HEK293 (cell line): ENCODE measurements around the gene SLC27A2.

Source experiments
- CTCF ChIP-seq: fragments of 450-650 bp; formaldehyde crosslinking; IDR thresholded peaks from 2 replicates; pipeline ENCODE4 v1.5.1; 2016; ENCODE audit warnings: missing biosample characterization, missing genetic modification characterization
- KLF7 ChIP-seq: fragments of 450-650 bp; formaldehyde crosslinking; IDR thresholded peaks from 2 replicates; pipeline ENCODE4 v1.5.1; 2016; ENCODE audit warnings: missing biosample characterization, missing genetic modification characterization, borderline replicate concordance
- KLF9 ChIP-seq: fragments of 450-650 bp; formaldehyde crosslinking; IDR thresholded peaks from 2 replicates; pipeline ENCODE4 v1.5.1; 2016; ENCODE audit warnings: missing biosample characterization, missing genetic modification characterization, low read depth
- ZBTB1 ChIP-seq: fragments of 450-650 bp; formaldehyde crosslinking; IDR thresholded peaks from 2 replicates; pipeline ENCODE4 v1.5.1; 2016; ENCODE audit warnings: missing biosample characterization, missing genetic modification characterization
- ZNF350 ChIP-seq: fragments of 450-650 bp; formaldehyde crosslinking; IDR thresholded peaks from 2 replicates; pipeline ENCODE4 v1.5.0; 2017; ENCODE audit warnings: missing biosample characterization, mild to moderate bottlenecking, missing genetic modification characterization
- ZNF391 ChIP-seq: fragments of 450-650 bp; formaldehyde crosslinking; IDR thresholded peaks from 2 replicates; pipeline ENCODE4 v1.5.1; 2016; ENCODE audit warnings: low read depth, missing biosample characterization, missing genetic modification characterization, borderline replicate concordance
- ZNF560 ChIP-seq: fragments of 450-650 bp; formaldehyde crosslinking; IDR thresholded peaks from 2 replicates; pipeline ENCODE4 v1.5.1; 2017; ENCODE audit warnings: missing biosample characterization, missing genetic modification characterization, borderline replicate concordance
- ZNF571 ChIP-seq: fragments of 450-650 bp; formaldehyde crosslinking; IDR thresholded peaks from 2 replicates; pipeline ENCODE4 v1.5.0; 2017; ENCODE audit warnings: missing biosample characterization, missing genetic modification characterization
- ZXDB ChIP-seq: fragments of 450-650 bp; formaldehyde crosslinking; IDR thresholded peaks from 2 replicates; pipeline ENCODE4 v1.5.1; 2016; ENCODE audit warnings: missing biosample characterization, missing genetic modification characterization
- TF ChIP-seq, protein P1 (sequence below): fragments of 450-650 bp; formaldehyde crosslinking; IDR thresholded peaks from 2 replicates; pipeline ENCODE4 v1.5.1; 2016; ENCODE audit warnings: missing biosample characterization, missing genetic modification characterization
- TF ChIP-seq, protein P2 (sequence below): fragments of 450-650 bp; formaldehyde crosslinking; conservative IDR thresholded peaks from 2 replicates; pipeline ENCODE4 v1.5.1; 2016; ENCODE audit warnings: low read depth, missing biosample characterization, missing genetic modification characterization

- TF ChIP-seq KLF7 (no peak), ZNF560 (tag by site-specific recombination) (no peak), CTCF (tag by site-specific recombination) (no peak), ZNF391 (tag by site-specific recombination) (no peak), ZBTB1 (tag by site-specific recombination) (no peak), ZNF571 (no peak), KLF9 (no peak), ZXDB (tag by site-specific recombination) (peak; percentile 39; the same call in 1 of the 2 replicates), ZNF350 (tag by site-specific recombination) (no peak)
- TF ChIP-seq, protein P1, sequence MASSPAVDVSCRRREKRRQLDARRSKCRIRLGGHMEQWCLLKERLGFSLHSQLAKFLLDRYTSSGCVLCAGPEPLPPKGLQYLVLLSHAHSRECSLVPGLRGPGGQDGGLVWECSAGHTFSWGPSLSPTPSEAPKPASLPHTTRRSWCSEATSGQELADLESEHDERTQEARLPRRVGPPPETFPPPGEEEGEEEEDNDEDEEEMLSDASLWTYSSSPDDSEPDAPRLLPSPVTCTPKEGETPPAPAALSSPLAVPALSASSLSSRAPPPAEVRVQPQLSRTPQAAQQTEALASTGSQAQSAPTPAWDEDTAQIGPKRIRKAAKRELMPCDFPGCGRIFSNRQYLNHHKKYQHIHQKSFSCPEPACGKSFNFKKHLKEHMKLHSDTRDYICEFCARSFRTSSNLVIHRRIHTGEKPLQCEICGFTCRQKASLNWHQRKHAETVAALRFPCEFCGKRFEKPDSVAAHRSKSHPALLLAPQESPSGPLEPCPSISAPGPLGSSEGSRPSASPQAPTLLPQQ (tag by site-specific recombination) = no peak
- TF ChIP-seq, protein P2, sequence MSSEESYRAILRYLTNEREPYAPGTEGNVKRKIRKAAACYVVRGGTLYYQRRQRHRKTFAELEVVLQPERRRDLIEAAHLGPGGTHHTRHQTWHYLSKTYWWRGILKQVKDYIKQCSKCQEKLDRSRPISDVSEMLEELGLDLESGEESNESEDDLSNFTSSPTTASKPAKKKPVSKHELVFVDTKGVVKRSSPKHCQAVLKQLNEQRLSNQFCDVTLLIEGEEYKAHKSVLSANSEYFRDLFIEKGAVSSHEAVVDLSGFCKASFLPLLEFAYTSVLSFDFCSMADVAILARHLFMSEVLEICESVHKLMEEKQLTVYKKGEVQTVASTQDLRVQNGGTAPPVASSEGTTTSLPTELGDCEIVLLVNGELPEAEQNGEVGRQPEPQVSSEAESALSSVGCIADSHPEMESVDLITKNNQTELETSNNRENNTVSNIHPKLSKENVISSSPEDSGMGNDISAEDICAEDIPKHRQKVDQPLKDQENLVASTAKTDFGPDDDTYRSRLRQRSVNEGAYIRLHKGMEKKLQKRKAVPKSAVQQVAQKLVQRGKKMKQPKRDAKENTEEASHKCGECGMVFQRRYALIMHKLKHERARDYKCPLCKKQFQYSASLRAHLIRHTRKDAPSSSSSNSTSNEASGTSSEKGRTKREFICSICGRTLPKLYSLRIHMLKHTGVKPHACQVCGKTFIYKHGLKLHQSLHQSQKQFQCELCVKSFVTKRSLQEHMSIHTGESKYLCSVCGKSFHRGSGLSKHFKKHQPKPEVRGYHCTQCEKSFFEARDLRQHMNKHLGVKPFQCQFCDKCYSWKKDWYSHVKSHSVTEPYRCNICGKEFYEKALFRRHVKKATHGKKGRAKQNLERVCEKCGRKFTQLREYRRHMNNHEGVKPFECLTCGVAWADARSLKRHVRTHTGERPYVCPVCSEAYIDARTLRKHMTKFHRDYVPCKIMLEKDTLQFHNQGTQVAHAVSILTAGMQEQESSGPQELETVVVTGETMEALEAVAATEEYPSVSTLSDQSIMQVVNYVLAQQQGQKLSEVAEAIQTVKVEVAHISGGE (tag by site-specific recombination) = no peak
These were observed 74.4 kb downstream of the SLC27A2 start for GRCh38 chr15:50256188-50257041.
